IMR-90 (cell line): ENCODE data around the gene SF3A1. TPM values are rescaled to one million over a fixed set of nuclear protein-coding genes. Genes with fewer than 3 reads are reported as not detected.

Source experiments
- ATAC-seq: fragments of 200-7000 bp; cut with Tn5 transposase; 2 replicates; pipeline ENCODE4 v1.9.1; 2020; ENCODE audit warnings: low read depth, mild to moderate bottlenecking, moderate library complexity
- BruUV-seq: library from RNA; stranded (reverse); fragments of 400-500 nt; replicated peaks from 2 replicates; lab custom pipeline; 2021; lab: Mats Ljungman, UMichigan
- CTCF ChIA-PET: fragments of 300-600 bp; formaldehyde crosslinking; extraction: SDS; loops from one replicate; lab custom pipeline; 2021; ENCODE audit warnings: antibody characterized with exemption; lab: Yijun Ruan, JAX
- POLR2A ChIA-PET: fragments of 300-600 bp; sonication (Branson Sonifier 250); formaldehyde crosslinking; loops from one replicate; lab custom pipeline; 2022; ENCODE audit warnings: antibody characterized with exemption; ENCODE audit not compliant: unreplicated experiment; lab: Charles Lee
- DNase-seq: peaks from one replicate; pipeline ENCODE4 v3.0.0; 2013
- H2AFZ ChIP-seq: replicated peaks from 2 replicates; pipeline ENCODE3; 2013; ENCODE audit warnings: low read length, mild to moderate bottlenecking; ENCODE audit not compliant: poor library complexity
- H2AK5ac ChIP-seq: 2 replicates; pipeline ENCODE4 v1.6.1; 2013; ENCODE audit warnings: low read depth, low read length, inconsistent platforms
- H2AK9ac ChIP-seq: replicated peaks from 2 replicates; pipeline ENCODE3; 2013; ENCODE audit warnings: mild to moderate bottlenecking, low read depth, low read length, moderate library complexity; ENCODE audit not compliant: poor library complexity
- H2BK120ac ChIP-seq: 2 replicates; pipeline ENCODE4 v1.6.1; 2013; ENCODE audit warnings: low read depth, low read length, inconsistent platforms
- H2BK15ac ChIP-seq: 3 replicates; pipeline ENCODE4 v1.6.1; 2013; ENCODE audit warnings: low read depth, low read length, inconsistent platforms
- H2BK20ac ChIP-seq: 2 replicates; pipeline ENCODE4 v1.6.1; 2013; ENCODE audit warnings: low read depth, mild to moderate bottlenecking, inconsistent platforms, low read length, moderate library complexity
- H2BK5ac ChIP-seq: 2 replicates; pipeline ENCODE4 v1.6.1; 2013; ENCODE audit warnings: mild to moderate bottlenecking, low read depth, low read length, inconsistent platforms; ENCODE audit not compliant: poor library complexity, severe bottlenecking
- H3K14ac ChIP-seq: replicated peaks from 2 replicates; pipeline ENCODE4 v1.6.1; 2013; ENCODE audit warnings: low read depth, low read length, inconsistent platforms
- H3K18ac ChIP-seq: 2 replicates; pipeline ENCODE4 v1.6.1; 2013; ENCODE audit warnings: low read depth, low read length, control low read depth
- H3K23ac ChIP-seq: 2 replicates; pipeline ENCODE4 v1.6.1; 2013; ENCODE audit warnings: low read depth, low read length, inconsistent platforms
- H3K27ac ChIP-seq: 2 replicates; pipeline ENCODE4 v1.5.1; 2013; ENCODE audit warnings: mild to moderate bottlenecking, control low read depth, low read length; ENCODE audit not compliant: insufficient read depth
- H3K27me3 ChIP-seq: 2 replicates; pipeline ENCODE4 v1.6.1; 2013; ENCODE audit warnings: low read length; ENCODE audit not compliant: control insufficient read depth, insufficient read depth
- H3K36me3 ChIP-seq: 2 replicates; pipeline ENCODE4 v1.6.1; 2013; ENCODE audit warnings: low read length, mixed read lengths; ENCODE audit not compliant: control insufficient read depth, insufficient read depth
- H3K4ac ChIP-seq: 2 replicates; pipeline ENCODE4 v1.6.1; 2013; ENCODE audit warnings: low read depth, low read length, inconsistent platforms
- H3K4me1 ChIP-seq: 2 replicates; pipeline ENCODE4 v1.6.1; 2013; ENCODE audit warnings: low read length, mixed read lengths; ENCODE audit not compliant: control insufficient read depth, insufficient read depth
- H3K4me2 ChIP-seq: 2 replicates; pipeline ENCODE4 v1.6.1; 2013; ENCODE audit warnings: low read depth, mild to moderate bottlenecking, control low read depth, low read length, moderate library complexity
- H3K4me3 ChIP-seq: 2 replicates; pipeline ENCODE4 v1.5.1; 2013; ENCODE audit warnings: low read depth, mild to moderate bottlenecking, control low read depth, low read length, moderate library complexity; ENCODE audit not compliant: insufficient read depth
- H3K56ac ChIP-seq: 2 replicates; pipeline ENCODE4 v1.6.1; 2013; ENCODE audit warnings: low read length, inconsistent platforms; ENCODE audit not compliant: insufficient read depth; ENCODE audit errors: extremely low read depth
- H3K79me1 ChIP-seq, 2 experiments: 2 replicates each; pipeline ENCODE4 v1.6.1; 2013; ENCODE audit warnings: low read length in 2 of 2, inconsistent platforms in 1 of 2, low read depth in 1 of 2
- H3K9ac ChIP-seq: 2 replicates; pipeline ENCODE4 v1.6.1; 2013; ENCODE audit warnings: low read depth, low read length, control low read depth
- H3K9me1 ChIP-seq: 2 replicates; pipeline ENCODE4 v1.6.1; 2013; ENCODE audit warnings: low read length, inconsistent platforms; ENCODE audit not compliant: insufficient read depth
- H3K9me3 ChIP-seq: 2 replicates; pipeline ENCODE4 v1.6.1; 2013; ENCODE audit warnings: low read length; ENCODE audit not compliant: control insufficient read depth, insufficient read depth
- H4K20me1 ChIP-seq: 2 replicates; pipeline ENCODE4 v1.6.1; 2013; ENCODE audit warnings: low read length, inconsistent platforms; ENCODE audit not compliant: insufficient read depth
- H4K5ac ChIP-seq: 2 replicates; pipeline ENCODE4 v1.6.1; 2013; ENCODE audit warnings: mild to moderate bottlenecking, low read depth, low read length, control low read depth
- H4K8ac ChIP-seq, 2 experiments: 2 replicates each; pipeline ENCODE4 v1.6.1; 2013; ENCODE audit warnings: low read depth in 2 of 2, low read length in 2 of 2, control low read depth in 1 of 2, inconsistent platforms in 1 of 2
- H4K91ac ChIP-seq: 2 replicates; pipeline ENCODE4 v1.6.1; 2013; ENCODE audit warnings: low read depth, low read length, inconsistent platforms; ENCODE audit not compliant: insufficient read depth
- BHLHE40 ChIP-seq: fragments of 150-350 bp; IDR thresholded peaks from 2 replicates; pipeline ENCODE4 v1.6.1; 2016; ENCODE audit warnings: mild to moderate bottlenecking, low read depth, low read length
- CEBPB ChIP-seq: IDR thresholded peaks from 2 replicates; pipeline ENCODE4 v1.6.1; 2012; ENCODE audit warnings: low read depth, low read length, improper control_type of control experiment
- CHD1 ChIP-seq: IDR thresholded peaks from 2 replicates; pipeline ENCODE4 v1.6.1; 2012; ENCODE audit warnings: low read depth, low read length, improper control_type of control experiment
- ELK1 ChIP-seq: fragments of 150-350 bp; IDR thresholded peaks from 2 replicates; pipeline ENCODE4 v1.6.1; 2016; ENCODE audit warnings: low read depth, mild to moderate bottlenecking, low read length, moderate library complexity, borderline replicate concordance
- FOS ChIP-seq: fragments of 150-350 bp; IDR thresholded peaks from 2 replicates; pipeline ENCODE4 v1.6.1; 2016; ENCODE audit warnings: low read depth, low read length
- MAFK ChIP-seq: IDR thresholded peaks from 2 replicates; pipeline ENCODE4 v1.6.1; 2012; ENCODE audit warnings: low read depth, low read length, improper control_type of control experiment
- MAZ ChIP-seq: IDR thresholded peaks from 2 replicates; pipeline ENCODE4 v1.6.1; 2012; ENCODE audit warnings: low read depth, mild to moderate bottlenecking, low read length, improper control_type of control experiment, moderate library complexity, borderline replicate concordance
- MXI1 ChIP-seq: IDR thresholded peaks from 2 replicates; pipeline ENCODE4 v1.6.1; 2012; ENCODE audit warnings: low read depth, mild to moderate bottlenecking, low read length, moderate library complexity, borderline replicate concordance
- NFE2L2 ChIP-seq: fragments of 150-350 bp; IDR thresholded peaks from 2 replicates; pipeline ENCODE4 v1.6.1; 2016; ENCODE audit warnings: low read depth, mild to moderate bottlenecking, low read length
- POLR2A ChIP-seq: IDR thresholded peaks from 2 replicates; pipeline ENCODE4 v1.6.1; 2012; ENCODE audit warnings: mild to moderate bottlenecking, low read depth, low read length
- RAD21 ChIP-seq: IDR thresholded peaks from 2 replicates; pipeline ENCODE4 v1.6.1; 2012; ENCODE audit warnings: low read length, improper control_type of control experiment
- RCOR1 ChIP-seq: IDR thresholded peaks from 2 replicates; pipeline ENCODE4 v1.6.1; 2012; ENCODE audit warnings: mild to moderate bottlenecking, low read length, improper control_type of control experiment; ENCODE audit not compliant: insufficient replicate concordance
- RFX5 ChIP-seq: IDR thresholded peaks from 2 replicates; pipeline ENCODE4 v1.8.0; 2012; ENCODE audit warnings: low read depth, mild to moderate bottlenecking, low read length, moderate library complexity
- SMC3 ChIP-seq: fragments of 150-350 bp; IDR thresholded peaks from 2 replicates; pipeline ENCODE4 v1.6.1; 2016; ENCODE audit warnings: low read depth, mild to moderate bottlenecking, antibody characterized with exemption, low read length, moderate library complexity
- USF2 ChIP-seq: fragments of 150-350 bp; IDR thresholded peaks from 2 replicates; pipeline ENCODE4 v1.6.1; 2017; ENCODE audit warnings: mild to moderate bottlenecking, antibody characterized with exemption, low read length, low read depth
- WGBS, 2 experiments: methylation state at CpG; one replicate each; pipeline versions ENCODE4 v1.1.5 to v1.1.7; 2013; ENCODE audit warnings: missing lambda C conversion rate in 2 of 2; ENCODE audit not compliant: insufficient read length in 1 of 2; ENCODE audit errors: extremely low coverage in 2 of 2; 5-methylcytosine and 5-hydroxymethylcytosine counted together
- dilution Hi-C: fragments of 300-500 bp; cut with HindIII; formaldehyde crosslinking; loops from one replicate; pipeline ENCODE4 v1.14.3; 2018; ENCODE audit warnings: low sequenced_read_pairs; ENCODE audit not compliant: unreplicated experiment
- in situ Hi-C: fragments of 300-500 bp; cut with MboI; formaldehyde crosslinking; loops from 3 replicates; pipeline ENCODE4 v1.14.3; 2019; ENCODE audit warnings: low sequenced_read_pairs, inconsistent platforms, mixed read lengths
- intact Hi-C: fragments of 100-400 bp; cut with micrococcal nuclease; formaldehyde crosslinking; loops from 2 replicates; pipeline ENCODE4 v1.10.0; 2022
- polyA plus RNA-seq, 3 experiments: library from polyadenylated mRNA; depleted of rRNA; stranded (reverse); fragments of >200 nt; gene quantifications; 2 replicates each; pipeline ENCODE4 v1.2.3, GENCODE V29; 2012; ENCODE audit warnings: low replicate concordance in 1 of 3
- total RNA-seq: library from RNA; depleted of rRNA; stranded (reverse); fragments of >200 nt; gene quantifications from 2 replicates; pipeline ENCODE4 v1.2.3, GENCODE V29; 2012
- TF ChIP-seq, protein P1 (sequence below): conservative IDR thresholded peaks from 2 replicates; pipeline ENCODE4 v1.5.1; 2012; ENCODE audit warnings: mild to moderate bottlenecking, low read depth, low read length, improper control_type of control experiment

Gene SF3A1
- total and polyA plus RNA-seq, 2 of the 4 experiments (the other 2 are of a cell fraction) = 36.9 to 67.2 TPM

DNA sequence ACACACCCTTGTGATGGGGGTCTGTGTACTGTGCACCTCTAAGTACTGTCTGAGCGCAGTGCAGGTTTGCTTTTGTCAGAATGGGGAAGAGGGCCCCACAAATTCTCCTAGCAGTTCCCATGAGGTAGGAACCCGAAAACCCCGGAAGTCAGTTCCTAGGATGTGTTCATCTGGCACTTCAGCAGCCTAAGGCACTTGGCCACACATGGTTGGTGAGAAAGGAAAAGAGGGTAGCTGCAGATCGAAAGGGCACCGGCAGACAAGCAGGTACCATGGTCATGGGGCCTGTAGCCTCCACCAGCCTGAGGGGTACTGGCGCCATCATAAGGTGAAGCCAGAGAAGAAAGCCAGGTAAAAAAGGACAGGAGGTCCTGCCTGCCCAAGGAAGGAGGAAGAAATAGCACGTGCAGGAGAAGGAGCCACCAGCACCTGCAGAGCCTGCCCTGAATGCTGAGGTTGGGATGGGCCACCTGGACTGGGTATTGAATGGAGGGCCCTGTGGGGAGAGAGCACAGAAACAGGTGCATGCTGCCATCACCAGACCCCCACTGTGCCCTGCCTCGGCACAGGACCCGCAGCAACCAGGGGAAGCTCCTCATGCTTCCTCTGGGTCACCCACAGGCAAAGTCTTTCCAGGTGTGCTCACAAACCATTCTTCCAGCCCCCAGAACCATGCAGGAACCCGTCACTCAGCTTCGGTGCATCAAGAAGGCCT is 59.3 kb downstream of the SF3A1 start:
- no peak overlapping the region for H3K23ac ChIP-seq
- H3K9me1 ChIP-seq = no peaks in the 10 kb centered on the region; the same call in 1 of the 2 replicates
- H3K9me3 ChIP-seq = no peaks in the 10 kb centered on the region
- dilution Hi-C loops = no loop called here
- no peak overlapping the region for H3K14ac ChIP-seq
- H4K20me1 ChIP-seq = peaks cover 22% of the 10 kb centered on the region
- H2AK5ac ChIP-seq = no peak overlapping the region
- 92% methylated on average over 9 of the region's 11 CpGs; no CpG with 5 or more reads in 1 of the 2 experiments for WGBS, 2 experiments
- H4K91ac ChIP-seq = no peak overlapping the region
- H3K27ac ChIP-seq = no peak overlapping the region
- no peak overlapping the region for H3K56ac ChIP-seq
- H2BK20ac ChIP-seq = no peak overlapping the region
- no peak overlapping the region for H3K4me3 ChIP-seq
- no peak overlapping the region for H2BK15ac ChIP-seq
- H3K4ac ChIP-seq = no peak overlapping the region
- BruUV-seq = no TSS peak
- H3K27me3 ChIP-seq = no peaks in the 10 kb centered on the region
- ATAC-seq (no peak), DNase-seq (no peak)
- in situ Hi-C loops = no loop called here
- H3K18ac ChIP-seq = no peak overlapping the region
- CTCF ChIA-PET = no interaction called here
- POLR2A ChIA-PET = no interaction called here
- no peak overlapping the region for H2AFZ ChIP-seq
- TF ChIP-seq, protein P1, sequence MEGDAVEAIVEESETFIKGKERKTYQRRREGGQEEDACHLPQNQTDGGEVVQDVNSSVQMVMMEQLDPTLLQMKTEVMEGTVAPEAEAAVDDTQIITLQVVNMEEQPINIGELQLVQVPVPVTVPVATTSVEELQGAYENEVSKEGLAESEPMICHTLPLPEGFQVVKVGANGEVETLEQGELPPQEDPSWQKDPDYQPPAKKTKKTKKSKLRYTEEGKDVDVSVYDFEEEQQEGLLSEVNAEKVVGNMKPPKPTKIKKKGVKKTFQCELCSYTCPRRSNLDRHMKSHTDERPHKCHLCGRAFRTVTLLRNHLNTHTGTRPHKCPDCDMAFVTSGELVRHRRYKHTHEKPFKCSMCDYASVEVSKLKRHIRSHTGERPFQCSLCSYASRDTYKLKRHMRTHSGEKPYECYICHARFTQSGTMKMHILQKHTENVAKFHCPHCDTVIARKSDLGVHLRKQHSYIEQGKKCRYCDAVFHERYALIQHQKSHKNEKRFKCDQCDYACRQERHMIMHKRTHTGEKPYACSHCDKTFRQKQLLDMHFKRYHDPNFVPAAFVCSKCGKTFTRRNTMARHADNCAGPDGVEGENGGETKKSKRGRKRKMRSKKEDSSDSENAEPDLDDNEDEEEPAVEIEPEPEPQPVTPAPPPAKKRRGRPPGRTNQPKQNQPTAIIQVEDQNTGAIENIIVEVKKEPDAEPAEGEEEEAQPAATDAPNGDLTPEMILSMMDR = no peak
- TF ChIP-seq SMC3 (no peak), MAFK (no peak), BHLHE40 (no peak), FOS (no peak), RCOR1 (no peak), MAZ (no peak), POLR2A (no peak), NFE2L2 (no peak), CEBPB (no peak), ELK1 (no peak), USF2 (no peak), RFX5 (no peak), MXI1 (no peak), RAD21 (no peak), CHD1 (no peak)
- no peak overlapping the region for H2BK5ac ChIP-seq
- H4K5ac ChIP-seq = no peak overlapping the region
- H3K4me2 ChIP-seq = no peak overlapping the region
- H4K8ac ChIP-seq = no peak overlapping the region
- peaks cover 20 to 28% of the 10 kb centered on the region in 2 experiments for H3K79me1 ChIP-seq
- no peak overlapping the region for H2AK9ac ChIP-seq
- peaks cover 81% of the 10 kb centered on the region for H3K36me3 ChIP-seq
- peaks cover 5% of the 10 kb centered on the region; the same call in 1 of the 2 replicates for H3K4me1 ChIP-seq
- intact Hi-C loops = no loop called here
- no peak overlapping the region for H2BK120ac ChIP-seq
- no peak overlapping the region for H3K9ac ChIP-seq
